HG02943 (cell line): Measurements from ENCODE around the gene CDRT4.

Experiments
- ATAC-seq: cut with Tn5 transposase; IDR thresholded peaks from one replicate; pipeline ENCODE4 v1.9.1; 2021; ENCODE audit warnings: mild to moderate bottlenecking, low read depth, moderate library complexity; ENCODE audit not compliant: unreplicated experiment

The CDRT4 gene

GRCh38 chr17:15493693-15494035 is 26.2 kb upstream of the CDRT4 start:
- no peak for ATAC-seq

GRCh38 chr17:15492791-15493692 is 25.6 kb upstream of the CDRT4 start:
- no peak for ATAC-seq

GRCh38 chr17:15492186-15492585 is 24.8 kb upstream of the CDRT4 start:
- no peak for ATAC-seq

- no peak for ATAC-seq
Measured at GRCh38 chr17:15490634-15491261, 23.3 kb upstream of the CDRT4 start.

- no peak for ATAC-seq
Measured at GRCh38 chr17:15488557-15488956, 21.1 kb upstream of the CDRT4 start.

- ATAC-seq = no peak
Measured at GRCh38 chr17:15485045-15485444, 17.6 kb upstream of the CDRT4 start.

GRCh38 chr17:15483431-15483830 is 16.0 kb upstream of the CDRT4 start:
- ATAC-seq = no peak

- no peak for ATAC-seq
Measured at GRCh38 chr17:15482476-15482875, 15.1 kb upstream of the CDRT4 start.

- ATAC-seq = no peak
Measured at GRCh38 chr17:15481481-15481880, 14.1 kb upstream of the CDRT4 start.

- ATAC-seq = no peak
Measured at GRCh38 chr17:15480204-15480603, 12.8 kb upstream of the CDRT4 start.

- no peak for ATAC-seq
Measured at GRCh38 chr17:15479703-15480102, 12.3 kb upstream of the CDRT4 start.

GRCh38 chr17:15478845-15479244 is 11.4 kb upstream of the CDRT4 start:
- ATAC-seq = no peak

GRCh38 chr17:15475631-15476354 is 8.4 kb upstream of the CDRT4 start:
- ATAC-seq = no peak

GRCh38 chr17:15472891-15473290 is 5.5 kb upstream of the CDRT4 start:
- no peak for ATAC-seq

GRCh38 chr17:15470536-15470935 is 3.1 kb upstream of the CDRT4 start:
- ATAC-seq = no peak

GRCh38 chr17:15469260-15469659 is 1.8 kb upstream of the CDRT4 start:
- ATAC-seq = no peak

- no peak for ATAC-seq
Measured at GRCh38 chr17:15468126-15468525, 705 bp upstream of the CDRT4 start.

- ATAC-seq = no peak
Measured at GRCh38 chr17:15466131-15466530, 1.3 kb downstream of the CDRT4 start.

- no peak for ATAC-seq
Measured at GRCh38 chr17:15465045-15465701, 2.2 kb downstream of the CDRT4 start.

- no peak for ATAC-seq
Measured at GRCh38 chr17:15464231-15464985, 3.0 kb downstream of the CDRT4 start.
